Liver (tissue), 9 donors: ENCODE results near the gene KRT33B. TPM values are rescaled to one million over a fixed set of nuclear protein-coding genes. Genes with fewer than 3 reads are reported as not detected.

Experiments used
- DNase-seq: peaks from one replicate; pipeline ENCODE4 v3.0.0-alpha.2; 2017; ENCODE audit warnings: low spot score
- H3K27ac ChIP-seq, 2 donors: one replicate each; pipeline ENCODE4 v1.7.0; 2013; ENCODE audit warnings: inconsistent platforms in 2 of 2, low read length in 2 of 2, control low read depth in 1 of 2, low read depth in 1 of 2, mild to moderate bottlenecking in 1 of 2
- H3K27me3 ChIP-seq, 4 donors: one replicate each; pipeline versions ENCODE4 v1.6.1 to v1.7.0; 2013; ENCODE audit warnings: low read length in 3 of 4, inconsistent platforms in 1 of 4, mild to moderate bottlenecking in 1 of 4, moderate library complexity in 1 of 4; ENCODE audit not compliant: control insufficient read depth in 4 of 4, insufficient read depth in 4 of 4
- H3K36me3 ChIP-seq, 4 donors: one replicate each; pipeline versions ENCODE4 v1.6.1 to v1.7.0; 2013; ENCODE audit warnings: low read length in 3 of 4, mild to moderate bottlenecking in 3 of 4, low read depth in 1 of 4, moderate library complexity in 1 of 4; ENCODE audit not compliant: control insufficient read depth in 4 of 4, insufficient read depth in 3 of 4
- H3K4me1 ChIP-seq, 4 donors: one replicate each; pipeline versions ENCODE4 v1.6.1 to v1.7.0; 2013; ENCODE audit warnings: low read length in 3 of 4, mild to moderate bottlenecking in 3 of 4, moderate library complexity in 1 of 4; ENCODE audit not compliant: control insufficient read depth in 4 of 4, insufficient read depth in 4 of 4
- H3K4me3 ChIP-seq, 3 donors: one replicate each; pipeline versions ENCODE4 v1.6.1 to v1.7.0; 2013; ENCODE audit warnings: low read length in 3 of 3, control low read depth in 1 of 3, low read depth in 1 of 3, mild to moderate bottlenecking in 1 of 3
- H3K9ac ChIP-seq, 2 donors: one replicate each; pipeline ENCODE4 v1.7.0; 2013; ENCODE audit warnings: low read length in 2 of 2, mild to moderate bottlenecking in 2 of 2, moderate library complexity in 2 of 2, control low read depth in 1 of 2, low read depth in 1 of 2
- H3K9me3 ChIP-seq, 4 donors: one replicate each; pipeline versions ENCODE4 v1.6.1 to v1.7.0; 2013; ENCODE audit warnings: low read length in 3 of 4; ENCODE audit not compliant: control insufficient read depth in 4 of 4
- EGR1 ChIP-seq, 2 donors: IDR thresholded peaks; 2 replicates each; pipeline ENCODE4 v1.6.1; 2016 to 2018; ENCODE audit warnings: antibody characterized with exemption in 2 of 2, low read depth in 2 of 2
- FOXA1 ChIP-seq: IDR thresholded peaks from 2 replicates; pipeline ENCODE4 v1.6.1; 2016; ENCODE audit warnings: antibody characterized with exemption
- FOXA2 ChIP-seq: IDR thresholded peaks from 2 replicates; pipeline ENCODE4 v1.6.1; 2016; ENCODE audit warnings: antibody characterized with exemption
- GABPA ChIP-seq, 2 donors: IDR thresholded peaks in 1 of 2; conservative IDR thresholded peaks in 1 of 2; 2 replicates each; pipeline ENCODE4 v1.6.1; 2016; ENCODE audit warnings: antibody characterized with exemption in 2 of 2, mild to moderate bottlenecking in 1 of 2, moderate library complexity in 1 of 2
- HNF4A ChIP-seq, 2 donors: conservative IDR thresholded peaks; 2 replicates each; pipeline ENCODE4 v1.6.1; 2016; ENCODE audit warnings: antibody characterized with exemption in 2 of 2, mild to moderate bottlenecking in 2 of 2
- HNF4G ChIP-seq: IDR thresholded peaks from 2 replicates; pipeline ENCODE4 v1.6.1; 2016; ENCODE audit warnings: antibody characterized with exemption
- JUND ChIP-seq, 2 donors: IDR thresholded peaks; 2 replicates each; pipeline ENCODE4 v1.6.1; 2016; ENCODE audit warnings: antibody characterized with exemption in 2 of 2
- RAD21 ChIP-seq, 2 donors: IDR thresholded peaks; 2 replicates each; pipeline ENCODE4 v1.6.1; 2016; ENCODE audit warnings: antibody characterized with exemption in 2 of 2, mild to moderate bottlenecking in 2 of 2
- RXRA ChIP-seq, 2 donors: IDR thresholded peaks; 2 replicates each; pipeline ENCODE4 v1.6.1; 2017 to 2018; ENCODE audit warnings: antibody characterized with exemption in 2 of 2, mild to moderate bottlenecking in 1 of 2
- SP1 ChIP-seq: IDR thresholded peaks from 2 replicates; pipeline ENCODE4 v1.6.1; 2018; ENCODE audit warnings: antibody characterized with exemption, mild to moderate bottlenecking
- TAF1 ChIP-seq: conservative IDR thresholded peaks from 2 replicates; pipeline ENCODE4 v1.6.1; 2016; ENCODE audit warnings: antibody characterized with exemption, mild to moderate bottlenecking
- YY1 ChIP-seq: IDR thresholded peaks from 2 replicates; pipeline ENCODE4 v1.6.1; 2016; ENCODE audit warnings: antibody characterized with exemption, mild to moderate bottlenecking
- WGBS: extraction: QIAGEN DNeasy Blood & Tissue Kit; methylation state at CpG from one replicate; pipeline ENCODE4 v1.1.7; 2013; 5-methylcytosine and 5-hydroxymethylcytosine counted together
- polyA plus RNA-seq, 2 donors: library from polyadenylated mRNA; stranded (reverse) in 1 of 2; unstranded in 1 of 2; fragments of 200-250 nt in 1 of 2; fragments of >200 nt in 1 of 2; fragmentation: Nextera tagmentation in 1 of 2; extraction: Ambion mirVana in 1 of 2; gene quantifications; one replicate each; pipeline versions ENCODE4 v1.2.1 to v1.2.3, GENCODE V29; 2013 to 2015
- total RNA-seq, 2 donors: library from RNA; depleted of rRNA; stranded (reverse); fragments of >200 nt; gene quantifications; one replicate each; pipeline ENCODE4 v1.2.3, GENCODE V29; 2014
- TF ChIP-seq, protein P1 (sequence below): IDR thresholded peaks from 2 replicates; pipeline ENCODE4 v1.6.1; 2016; ENCODE audit warnings: antibody characterized with exemption, mild to moderate bottlenecking
- TF ChIP-seq, protein P2 (sequence below): IDR thresholded peaks from 2 replicates; pipeline ENCODE4 v1.6.1; 2016; ENCODE audit warnings: antibody characterized with exemption
- TF ChIP-seq, protein P3 (sequence below): IDR thresholded peaks from 2 replicates; pipeline ENCODE4 v1.6.1; 2016; ENCODE audit warnings: antibody characterized with exemption
- TF ChIP-seq, protein P4 (sequence below): IDR thresholded peaks from 2 replicates; pipeline ENCODE4 v1.6.1; 2016; ENCODE audit warnings: antibody characterized with exemption
- TF ChIP-seq, protein P5 (sequence below): fragments of 150-350 bp; IDR thresholded peaks from 2 replicates; pipeline ENCODE4 v1.5.1; 2017; ENCODE audit warnings: improper control_type of control experiment, low read depth, low read length; ENCODE audit not compliant: missing input control
- donor health status: healthy.
- donor health status: healthy.
- donor health status: healthy.
- donor health status: healthy.
- donor health status: healthy.

KRT33B gene
- total and polyA plus RNA-seq, 4 donors = not detected

DNA sequence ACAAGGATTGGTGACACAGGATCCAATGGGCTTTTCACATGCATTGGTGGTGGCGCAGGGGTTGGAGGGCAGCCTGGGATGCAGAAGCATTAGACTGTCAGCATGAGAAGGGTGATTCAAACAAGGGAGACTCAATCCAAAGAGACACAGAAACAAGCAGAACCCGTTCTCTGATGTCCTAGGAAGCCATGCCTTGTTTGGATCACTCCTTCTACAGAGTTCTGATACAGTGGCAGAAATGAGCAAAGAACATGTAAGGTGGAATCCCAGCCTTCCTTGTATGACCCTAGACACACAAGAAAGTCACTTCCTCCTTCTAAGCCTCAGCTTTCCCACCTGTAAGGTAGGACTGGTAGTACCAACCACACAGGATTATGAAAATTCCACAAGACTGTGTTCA, 5.7 kb downstream of the KRT33B start:
- TF ChIP-seq GABPA (IDR thresholded peaks at IDR 0.05 in 1 of 2, conservative IDR thresholded peaks at IDR 0.05 in 1 of 2) (no peak), FOXA1 (no peak), FOXA2 (no peak), JUND (IDR thresholded peaks at IDR 0.05) (no peak), EGR1 (IDR thresholded peaks at IDR 0.05; ENCODE audit: low read depth in 2 of 2) (no peak), TAF1 (no peak), RXRA (IDR thresholded peaks at IDR 0.05) (no peak), HNF4A (conservative IDR thresholded peaks at IDR 0.05) (no peak), SP1 (no peak), YY1 (no peak), HNF4G (no peak), RAD21 (IDR thresholded peaks at IDR 0.05) (no peak)
- TF ChIP-seq, protein P1, sequence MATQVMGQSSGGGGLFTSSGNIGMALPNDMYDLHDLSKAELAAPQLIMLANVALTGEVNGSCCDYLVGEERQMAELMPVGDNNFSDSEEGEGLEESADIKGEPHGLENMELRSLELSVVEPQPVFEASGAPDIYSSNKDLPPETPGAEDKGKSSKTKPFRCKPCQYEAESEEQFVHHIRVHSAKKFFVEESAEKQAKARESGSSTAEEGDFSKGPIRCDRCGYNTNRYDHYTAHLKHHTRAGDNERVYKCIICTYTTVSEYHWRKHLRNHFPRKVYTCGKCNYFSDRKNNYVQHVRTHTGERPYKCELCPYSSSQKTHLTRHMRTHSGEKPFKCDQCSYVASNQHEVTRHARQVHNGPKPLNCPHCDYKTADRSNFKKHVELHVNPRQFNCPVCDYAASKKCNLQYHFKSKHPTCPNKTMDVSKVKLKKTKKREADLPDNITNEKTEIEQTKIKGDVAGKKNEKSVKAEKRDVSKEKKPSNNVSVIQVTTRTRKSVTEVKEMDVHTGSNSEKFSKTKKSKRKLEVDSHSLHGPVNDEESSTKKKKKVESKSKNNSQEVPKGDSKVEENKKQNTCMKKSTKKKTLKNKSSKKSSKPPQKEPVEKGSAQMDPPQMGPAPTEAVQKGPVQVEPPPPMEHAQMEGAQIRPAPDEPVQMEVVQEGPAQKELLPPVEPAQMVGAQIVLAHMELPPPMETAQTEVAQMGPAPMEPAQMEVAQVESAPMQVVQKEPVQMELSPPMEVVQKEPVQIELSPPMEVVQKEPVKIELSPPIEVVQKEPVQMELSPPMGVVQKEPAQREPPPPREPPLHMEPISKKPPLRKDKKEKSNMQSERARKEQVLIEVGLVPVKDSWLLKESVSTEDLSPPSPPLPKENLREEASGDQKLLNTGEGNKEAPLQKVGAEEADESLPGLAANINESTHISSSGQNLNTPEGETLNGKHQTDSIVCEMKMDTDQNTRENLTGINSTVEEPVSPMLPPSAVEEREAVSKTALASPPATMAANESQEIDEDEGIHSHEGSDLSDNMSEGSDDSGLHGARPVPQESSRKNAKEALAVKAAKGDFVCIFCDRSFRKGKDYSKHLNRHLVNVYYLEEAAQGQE = no peak
- TF ChIP-seq, protein P2, sequence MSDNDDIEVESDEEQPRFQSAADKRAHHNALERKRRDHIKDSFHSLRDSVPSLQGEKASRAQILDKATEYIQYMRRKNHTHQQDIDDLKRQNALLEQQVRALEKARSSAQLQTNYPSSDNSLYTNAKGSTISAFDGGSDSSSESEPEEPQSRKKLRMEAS = no peak
- TF ChIP-seq, protein P3, sequence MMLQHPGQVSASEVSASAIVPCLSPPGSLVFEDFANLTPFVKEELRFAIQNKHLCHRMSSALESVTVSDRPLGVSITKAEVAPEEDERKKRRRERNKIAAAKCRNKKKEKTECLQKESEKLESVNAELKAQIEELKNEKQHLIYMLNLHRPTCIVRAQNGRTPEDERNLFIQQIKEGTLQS = no peak
- TF ChIP-seq, protein P4, sequence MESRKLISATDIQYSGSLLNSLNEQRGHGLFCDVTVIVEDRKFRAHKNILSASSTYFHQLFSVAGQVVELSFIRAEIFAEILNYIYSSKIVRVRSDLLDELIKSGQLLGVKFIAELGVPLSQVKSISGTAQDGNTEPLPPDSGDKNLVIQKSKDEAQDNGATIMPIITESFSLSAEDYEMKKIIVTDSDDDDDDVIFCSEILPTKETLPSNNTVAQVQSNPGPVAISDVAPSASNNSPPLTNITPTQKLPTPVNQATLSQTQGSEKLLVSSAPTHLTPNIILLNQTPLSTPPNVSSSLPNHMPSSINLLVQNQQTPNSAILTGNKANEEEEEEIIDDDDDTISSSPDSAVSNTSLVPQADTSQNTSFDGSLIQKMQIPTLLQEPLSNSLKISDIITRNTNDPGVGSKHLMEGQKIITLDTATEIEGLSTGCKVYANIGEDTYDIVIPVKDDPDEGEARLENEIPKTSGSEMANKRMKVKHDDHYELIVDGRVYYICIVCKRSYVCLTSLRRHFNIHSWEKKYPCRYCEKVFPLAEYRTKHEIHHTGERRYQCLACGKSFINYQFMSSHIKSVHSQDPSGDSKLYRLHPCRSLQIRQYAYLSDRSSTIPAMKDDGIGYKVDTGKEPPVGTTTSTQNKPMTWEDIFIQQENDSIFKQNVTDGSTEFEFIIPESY = no peak
- TF ChIP-seq, protein P5, sequence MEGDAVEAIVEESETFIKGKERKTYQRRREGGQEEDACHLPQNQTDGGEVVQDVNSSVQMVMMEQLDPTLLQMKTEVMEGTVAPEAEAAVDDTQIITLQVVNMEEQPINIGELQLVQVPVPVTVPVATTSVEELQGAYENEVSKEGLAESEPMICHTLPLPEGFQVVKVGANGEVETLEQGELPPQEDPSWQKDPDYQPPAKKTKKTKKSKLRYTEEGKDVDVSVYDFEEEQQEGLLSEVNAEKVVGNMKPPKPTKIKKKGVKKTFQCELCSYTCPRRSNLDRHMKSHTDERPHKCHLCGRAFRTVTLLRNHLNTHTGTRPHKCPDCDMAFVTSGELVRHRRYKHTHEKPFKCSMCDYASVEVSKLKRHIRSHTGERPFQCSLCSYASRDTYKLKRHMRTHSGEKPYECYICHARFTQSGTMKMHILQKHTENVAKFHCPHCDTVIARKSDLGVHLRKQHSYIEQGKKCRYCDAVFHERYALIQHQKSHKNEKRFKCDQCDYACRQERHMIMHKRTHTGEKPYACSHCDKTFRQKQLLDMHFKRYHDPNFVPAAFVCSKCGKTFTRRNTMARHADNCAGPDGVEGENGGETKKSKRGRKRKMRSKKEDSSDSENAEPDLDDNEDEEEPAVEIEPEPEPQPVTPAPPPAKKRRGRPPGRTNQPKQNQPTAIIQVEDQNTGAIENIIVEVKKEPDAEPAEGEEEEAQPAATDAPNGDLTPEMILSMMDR = no peak
- Histone ChIP-seq H3K4me3 (no peak overlapping the region), H3K36me3 (no peaks in the 10 kb centered on the region), H3K9me3 (no peaks in the 10 kb centered on the region), H3K4me1 (no peaks in the 10 kb centered on the region), H3K9ac (no peak overlapping the region), H3K27ac (no peak overlapping the region), H3K27me3 (no peaks in the 10 kb centered on the region)
- DNase-seq = no peak
- 90% methylated on average over 2 of the region's 2 CpGs for WGBS
